ENCODE data around the gene THOC1. TPM values are rescaled to one million over a fixed set of nuclear protein-coding genes. Genes with fewer than 3 reads are reported as not detected.

Gene THOC1, protein sequence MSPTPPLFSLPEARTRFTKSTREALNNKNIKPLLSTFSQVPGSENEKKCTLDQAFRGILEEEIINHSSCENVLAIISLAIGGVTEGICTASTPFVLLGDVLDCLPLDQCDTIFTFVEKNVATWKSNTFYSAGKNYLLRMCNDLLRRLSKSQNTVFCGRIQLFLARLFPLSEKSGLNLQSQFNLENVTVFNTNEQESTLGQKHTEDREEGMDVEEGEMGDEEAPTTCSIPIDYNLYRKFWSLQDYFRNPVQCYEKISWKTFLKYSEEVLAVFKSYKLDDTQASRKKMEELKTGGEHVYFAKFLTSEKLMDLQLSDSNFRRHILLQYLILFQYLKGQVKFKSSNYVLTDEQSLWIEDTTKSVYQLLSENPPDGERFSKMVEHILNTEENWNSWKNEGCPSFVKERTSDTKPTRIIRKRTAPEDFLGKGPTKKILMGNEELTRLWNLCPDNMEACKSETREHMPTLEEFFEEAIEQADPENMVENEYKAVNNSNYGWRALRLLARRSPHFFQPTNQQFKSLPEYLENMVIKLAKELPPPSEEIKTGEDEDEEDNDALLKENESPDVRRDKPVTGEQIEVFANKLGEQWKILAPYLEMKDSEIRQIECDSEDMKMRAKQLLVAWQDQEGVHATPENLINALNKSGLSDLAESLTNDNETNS
- total RNA-seq (10 to 100 TPM; 36.3 to 91.9 (median 53.2) TPM), polyA plus RNA-seq (10 to 100 TPM; 32.7 to 75.1 (median 51.6) TPM)
- long read RNA-seq, donor 1, partial matches to known transcripts = 0 of 7 reads
- long read RNA-seq, donor 1, other reads (novel, unspliced or antisense) = 0 of 7 reads
- long read RNA-seq, donor 2, transcript THOC1-201 (21 exons, 2,087 nt) = major isoform, 5 of 8 reads
- long read RNA-seq, donor 2, partial matches to known transcripts = 0 of 8 reads
- long read RNA-seq, donor 2, other reads (novel, unspliced or antisense) = 0 of 8 reads

DNA sequence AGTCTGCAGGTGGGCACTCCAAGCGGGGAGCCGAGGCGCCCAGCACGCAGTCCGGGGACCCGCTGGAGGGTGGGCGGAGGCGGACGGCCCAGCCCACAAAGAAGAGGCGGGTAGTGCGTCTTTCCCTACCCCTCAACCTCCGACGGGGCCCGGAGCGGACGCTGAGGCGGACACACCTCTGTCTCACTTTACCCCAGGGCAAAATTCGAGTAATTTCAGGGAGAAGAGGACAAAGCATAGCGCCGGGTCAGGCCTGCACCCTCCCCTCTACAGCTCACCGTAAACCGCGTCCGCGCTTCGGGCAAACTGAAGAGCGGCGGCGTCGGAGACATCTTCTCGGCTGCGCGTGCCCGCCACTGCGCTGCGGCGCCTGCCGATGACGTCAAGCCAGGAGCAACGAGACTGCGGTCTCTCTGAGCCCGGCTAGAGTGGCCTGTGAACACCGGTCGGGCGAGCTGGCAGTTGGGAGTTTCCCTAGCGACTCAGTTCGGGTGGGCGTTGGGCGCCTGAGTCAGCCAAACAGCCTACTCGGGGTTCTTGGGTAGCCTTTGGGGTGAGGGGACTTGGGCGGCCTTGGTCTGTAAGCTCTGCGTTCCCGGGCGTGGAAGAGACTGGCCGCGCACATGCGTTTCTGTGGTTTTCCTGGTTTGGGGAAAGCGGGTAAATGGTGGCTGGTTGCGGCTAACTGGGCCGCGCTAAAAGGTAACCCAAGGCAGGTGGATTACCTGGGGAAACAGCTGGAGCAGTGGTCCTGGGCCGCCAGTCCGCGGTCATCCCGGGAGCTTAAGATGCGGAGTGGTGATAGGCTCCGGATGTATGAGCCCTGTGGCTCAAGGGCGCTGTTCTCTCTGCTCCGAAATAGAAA, at the start of gene THOC1:
Gene THOC1, minus strand, starts transcription at position 360 of the 865 bp plus-strand sequence. Its CDS starts 28 bp downstream, at position 332.
- H3K27ac ChIP-seq = peak within 1 kb of the TSS; percentile 84 to 95 (median 94)
- H3K27me3 ChIP-seq (replicated peaks in 1 of 7) = no peaks in the 10 kb centered on the region
- peaks cover 13 to 52% (median 29%) of the 10 kb centered on the region in 6 donors for H3K4me1 ChIP-seq
- DNase-seq = peak; percentile 99
- TF ChIP-seq POLR2AphosphoS5 (IDR thresholded peaks at IDR 0.05) (peak; percentile 98), POLR2A (IDR thresholded peaks at IDR 0.05) (peak in 1 of 3 donors; percentile 70), CTCF (IDR thresholded peaks at IDR 0.05 in 8 of 11, conservative IDR thresholded peaks at IDR 0.05 in 3 of 11) (peak in 1 of 11 experiments; percentile 20)
- peak within 1 kb of the TSS; percentile 68 to 97 (median 90) for H3K4me3 ChIP-seq
- H3K9me3 ChIP-seq = no peaks in the 10 kb centered on the region
- 0 to 1% (median 1%) methylated on average over 20 to 69 of the region's 69 CpGs for WGBS, 5 donors
- intact Hi-C loops (cut with DNase I; ENCODE audit: low total_unique reads) = loop anchor here (5.0 kb wide), 1 partner anchor 116 kb away; no protein-coding TSS in a partner anchor
- H3K36me3 ChIP-seq = peaks cover 0 to 22% (median 18%) of the 10 kb centered on the region in 6 donors

GRCh38 chr18:317618-318017, 49.8 kb upstream of the THOC1 start:
- H3K27me3 ChIP-seq (replicated peaks in 1 of 7) = no peaks in the 10 kb centered on the region
- 93 to 97% (median 95%) methylated on average over 4 to 6 of the region's 6 CpGs for WGBS, 5 donors
- no peak overlapping the region for H3K27ac ChIP-seq
- H3K4me3 ChIP-seq = no peak overlapping the region
- DNase-seq = no peak
- peaks cover 0 to 6% (median 4%) of the 10 kb centered on the region in 6 donors for H3K4me1 ChIP-seq
- intact Hi-C loops (cut with DNase I; ENCODE audit: low total_unique reads) = no loop called here
- H3K9me3 ChIP-seq = no peaks in the 10 kb centered on the region
- H3K36me3 ChIP-seq = no peaks in the 10 kb centered on the region
- no peak for TF ChIP-seq POLR2AphosphoS5 (IDR thresholded peaks at IDR 0.05)

DNA sequence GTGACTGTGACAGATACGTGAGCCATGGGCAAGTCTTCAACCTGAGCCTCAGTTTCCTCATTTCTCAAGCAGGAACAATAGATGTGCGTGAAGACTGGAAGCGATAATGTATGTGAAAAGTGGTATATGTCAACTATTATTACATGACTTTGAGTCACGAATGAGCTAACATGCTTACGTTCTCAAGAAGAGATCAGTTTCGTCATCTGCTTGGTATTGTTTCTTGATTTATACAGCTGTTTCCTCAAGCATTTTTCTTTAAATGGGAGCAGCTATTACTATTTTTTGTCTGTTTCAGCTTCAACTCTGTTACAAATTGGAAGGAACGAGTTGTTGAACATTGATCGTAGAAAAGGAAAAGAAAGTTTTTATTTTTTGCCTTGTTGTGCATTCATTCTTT, 48.5 kb upstream of the THOC1 start:
- TF ChIP-seq POLR2A (IDR thresholded peaks at IDR 0.05) = no peak
- TF ChIP-seq POLR2AphosphoS5 (IDR thresholded peaks at IDR 0.05) = no peak
- TF ChIP-seq CTCF (IDR thresholded peaks at IDR 0.05 in 8 of 11, conservative IDR thresholded peaks at IDR 0.05 in 3 of 11) = no peak
- DNase-seq = no peak
- Histone ChIP-seq H3K4me1 (no peaks in the 10 kb centered on the region), H3K27ac (no peak overlapping the region), H3K27me3 (replicated peaks in 1 of 7) (no peaks in the 10 kb centered on the region), H3K9me3 (no peaks in the 10 kb centered on the region), H3K36me3 (no peaks in the 10 kb centered on the region), H3K4me3 (no peak overlapping the region)
- intact Hi-C loops (cut with DNase I; ENCODE audit: low total_unique reads) = no loop called here
- WGBS, 5 donors = 76 to 85% (median 82%) methylated on average over 8 of the region's 8 CpGs

DNA sequence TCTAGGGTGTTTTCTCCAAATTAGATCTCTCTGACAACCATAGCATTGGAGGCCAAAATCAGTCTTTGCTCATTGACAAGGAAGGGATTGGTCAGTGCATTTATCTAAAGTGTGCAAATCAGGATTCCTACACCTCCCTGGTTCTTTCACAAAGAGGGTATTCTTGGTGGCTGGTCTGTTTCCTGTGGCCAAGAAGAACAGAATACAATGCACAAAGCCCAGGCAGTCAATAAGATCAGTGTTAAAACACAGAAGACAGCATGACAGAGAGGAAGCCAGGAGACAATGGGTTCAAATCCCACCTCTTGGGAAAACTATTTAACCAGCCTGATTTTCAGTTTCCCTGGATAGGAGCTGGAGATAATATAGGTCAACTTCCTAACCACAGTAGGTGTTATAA, 46.1 kb upstream of the THOC1 start:
- Histone ChIP-seq H3K4me3 (no peak overlapping the region), H3K4me1 (no peaks in the 10 kb centered on the region), H3K27ac (no peak overlapping the region), H3K36me3 (no peaks in the 10 kb centered on the region), H3K9me3 (no peaks in the 10 kb centered on the region), H3K27me3 (replicated peaks in 1 of 7) (no peaks in the 10 kb centered on the region)
- TF ChIP-seq CTCF (IDR thresholded peaks at IDR 0.05 in 8 of 11, conservative IDR thresholded peaks at IDR 0.05 in 3 of 11) (no peak), POLR2AphosphoS5 (IDR thresholded peaks at IDR 0.05) (no peak), POLR2A (IDR thresholded peaks at IDR 0.05) (no peak)
- intact Hi-C loops (cut with DNase I; ENCODE audit: low total_unique reads) = no loop called here
- DNase-seq = no peak

All from spleen (tissue), 13 donors.